K562 (cell line): ENCODE measurements around the gene TAF10. TPM values are rescaled to one million over a fixed set of nuclear protein-coding genes. Genes with fewer than 3 reads are reported as not detected.
A peak's percentile ranks its signal among the peaks of the same experiment; 100 is the strongest.

Experiments
- ATF3 ChIP-seq, 2 experiments: fragments of 450-650 bp in 1 of 2; sonication (generic) in 1 of 2; formaldehyde crosslinking in 1 of 2; IDR thresholded peaks in 1 of 2; conservative IDR thresholded peaks in 1 of 2; 2 replicates each; pipeline versions ENCODE4 v1.6.1 to v1.8.1; 2016 to 2023; ENCODE audit warnings: mild to moderate bottlenecking in 2 of 2, moderate library complexity in 2 of 2, inconsistent platforms in 1 of 2, missing genetic modification reagents in 1 of 2
- CBX2 ChIP-seq: fragments of 200-600 bp; sonication (generic); IDR thresholded peaks from one replicate; pipeline ENCODE4 v1.6.1; 2012; ENCODE audit warnings: mild to moderate bottlenecking, low read length, inconsistent platforms; ENCODE audit not compliant: insufficient read depth, poor library complexity, severe bottlenecking
- CBX8 ChIP-seq: fragments of 200-600 bp; sonication (generic); IDR thresholded peaks from 2 replicates; pipeline ENCODE4 v1.6.1; 2012; ENCODE audit warnings: borderline replicate concordance, mixed run types, low read depth, mild to moderate bottlenecking, moderate library complexity, mixed read lengths, low read length, control low read depth, inconsistent platforms; ENCODE audit not compliant: poor library complexity, severe bottlenecking; ENCODE audit errors: extremely low read depth
- ESRRA ChIP-seq: fragments of 450-650 bp; IDR thresholded peaks from 2 replicates; pipeline ENCODE4 v1.6.1; 2014; ENCODE audit warnings: low read depth, mild to moderate bottlenecking, moderate library complexity, borderline replicate concordance
- GATA2 ChIP-seq: sonication (generic); formaldehyde crosslinking; IDR thresholded peaks from 2 replicates; pipeline ENCODE4 v1.4.0; 2020; ENCODE audit warnings: mild to moderate bottlenecking, missing genetic modification reagents
- HDAC1 ChIP-seq, 2 experiments: fragments of 450-650 bp; IDR thresholded peaks; 2 replicates each; pipeline ENCODE4 v1.6.1; 2016 to 2017; ENCODE audit warnings: inconsistent platforms in 1 of 2, mild to moderate bottlenecking in 1 of 2, moderate library complexity in 1 of 2
- MAFG ChIP-seq: fragments of 450-650 bp; conservative IDR thresholded peaks from 2 replicates; pipeline ENCODE4 v1.6.1; 2016; ENCODE audit warnings: missing genetic modification characterization, missing compliant biosample characterization
- PPARD ChIP-seq: fragments of 250-450 bp; sonication (Bioruptor Pico); IDR thresholded peaks from 2 replicates; pipeline ENCODE4 v1.8.0; 2022; ENCODE audit warnings: inconsistent platforms, mild to moderate bottlenecking, moderate library complexity
- RAD51 ChIP-seq: fragments of 450-650 bp; IDR thresholded peaks from 2 replicates; pipeline ENCODE4 v1.7.1; 2016; ENCODE audit warnings: low read depth, mild to moderate bottlenecking, borderline replicate concordance
- RBBP5 ChIP-seq: fragments of 200-600 bp; sonication (generic); IDR thresholded peaks from 2 replicates; pipeline ENCODE4 v1.6.1; 2012; ENCODE audit warnings: borderline replicate concordance, mild to moderate bottlenecking, low read length, control low read depth, inconsistent platforms; ENCODE audit not compliant: insufficient read depth, poor library complexity, severe bottlenecking
- TAF1 ChIP-seq: IDR thresholded peaks from 2 replicates; pipeline ENCODE4 v1.6.1; 2011; ENCODE audit warnings: mild to moderate bottlenecking, low read length, moderate library complexity; ENCODE audit not compliant: insufficient read depth, control insufficient read depth, severe bottlenecking; ENCODE audit errors: extremely low read depth
- TCFL5 ChIP-seq: fragments of 250-450 bp; sonication (Bioruptor Pico); conservative IDR thresholded peaks from 2 replicates; pipeline ENCODE4 v1.6.1; 2021; ENCODE audit warnings: mild to moderate bottlenecking, moderate library complexity, matching md5 sums
- ZKSCAN3 ChIP-seq: fragments of 250-450 bp; sonication (Bioruptor Pico); IDR thresholded peaks from 2 replicates; pipeline ENCODE4 v1.4.0; 2020
- ZNF589 ChIP-seq: fragments of 200-800 bp; sonication (Bioruptor generic); IDR thresholded peaks from 2 replicates; pipeline ENCODE4 v1.6.1; 2016; ENCODE audit warnings: low read depth, missing genetic modification characterization, missing compliant biosample characterization
- polyA plus RNA-seq, 8 experiments: library from polyadenylated mRNA; depleted of rRNA in 4 of 8; stranded (reverse) in 5 of 8; unstranded in 3 of 8; fragments of >200 nt; fragmentation: Nextera tagmentation in 2 of 8; fragmentation: Illumina TruSeq in 1 of 8; extraction: Ambion mirVana in 2 of 8; extraction: Trizol in 1 of 8; gene quantifications; 2 replicates each; pipeline versions ENCODE4 v1.2.1 to v1.2.3, GENCODE V29; 2011 to 2014; ENCODE audit warnings: inconsistent platforms in 1 of 8, missing spikeins in 1 of 8
- total RNA-seq, 7 experiments: library from RNA; depleted of rRNA in 6 of 7; stranded (reverse); fragments of >200 nt in 6 of 7; fragmentation: Illumina TruSeq in 2 of 7; extraction: Trizol in 2 of 7; gene quantifications; 2 replicates each; pipeline versions ENCODE4 v1.2.1 to v1.2.3, GENCODE V29; 2011 to 2021; ENCODE audit warnings: low replicate concordance in 1 of 7
- TF ChIP-seq, protein P1 (sequence below): fragments of 150-350 bp; conservative IDR thresholded peaks from 2 replicates; pipeline ENCODE4 v1.6.1; 2014; ENCODE audit warnings: low read length
- TF ChIP-seq, protein P2 (sequence below): fragments of 450-650 bp; IDR thresholded peaks from 2 replicates; pipeline ENCODE4 v1.6.1; 2018; ENCODE audit not compliant: partially characterized antibody
- TF ChIP-seq, protein P3 (sequence below): fragments of 250-450 bp; sonication (Bioruptor Pico); IDR thresholded peaks from 2 replicates; pipeline ENCODE4 v1.6.1; 2021; ENCODE audit warnings: mild to moderate bottlenecking

TAF10 gene
- total and polyA plus RNA-seq, 9 of the 15 experiments (the other 6 are each of a cell fraction or from before 2014, with no cell fraction given): 19.5 to 197 (median 121) TPM

GRCh38 chr11:6606471-6607189 is 5.4 kb downstream of the TAF10 start (continued):
- TF ChIP-seq, protein P1, sequence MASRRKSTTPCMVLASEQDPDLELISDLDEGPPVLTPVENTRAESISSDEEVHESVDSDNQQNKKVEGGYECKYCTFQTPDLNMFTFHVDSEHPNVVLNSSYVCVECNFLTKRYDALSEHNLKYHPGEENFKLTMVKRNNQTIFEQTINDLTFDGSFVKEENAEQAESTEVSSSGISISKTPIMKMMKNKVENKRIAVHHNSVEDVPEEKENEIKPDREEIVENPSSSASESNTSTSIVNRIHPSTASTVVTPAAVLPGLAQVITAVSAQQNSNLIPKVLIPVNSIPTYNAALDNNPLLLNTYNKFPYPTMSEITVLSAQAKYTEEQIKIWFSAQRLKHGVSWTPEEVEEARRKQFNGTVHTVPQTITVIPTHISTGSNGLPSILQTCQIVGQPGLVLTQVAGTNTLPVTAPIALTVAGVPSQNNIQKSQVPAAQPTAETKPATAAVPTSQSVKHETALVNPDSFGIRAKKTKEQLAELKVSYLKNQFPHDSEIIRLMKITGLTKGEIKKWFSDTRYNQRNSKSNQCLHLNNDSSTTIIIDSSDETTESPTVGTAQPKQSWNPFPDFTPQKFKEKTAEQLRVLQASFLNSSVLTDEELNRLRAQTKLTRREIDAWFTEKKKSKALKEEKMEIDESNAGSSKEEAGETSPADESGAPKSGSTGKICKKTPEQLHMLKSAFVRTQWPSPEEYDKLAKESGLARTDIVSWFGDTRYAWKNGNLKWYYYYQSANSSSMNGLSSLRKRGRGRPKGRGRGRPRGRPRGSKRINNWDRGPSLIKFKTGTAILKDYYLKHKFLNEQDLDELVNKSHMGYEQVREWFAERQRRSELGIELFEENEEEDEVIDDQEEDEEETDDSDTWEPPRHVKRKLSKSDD: no peak
- no peak for TF ChIP-seq MAFG (tag)
- TF ChIP-seq PPARD (CRISPR knock-in tag): no peak
- TF ChIP-seq, protein P2, sequence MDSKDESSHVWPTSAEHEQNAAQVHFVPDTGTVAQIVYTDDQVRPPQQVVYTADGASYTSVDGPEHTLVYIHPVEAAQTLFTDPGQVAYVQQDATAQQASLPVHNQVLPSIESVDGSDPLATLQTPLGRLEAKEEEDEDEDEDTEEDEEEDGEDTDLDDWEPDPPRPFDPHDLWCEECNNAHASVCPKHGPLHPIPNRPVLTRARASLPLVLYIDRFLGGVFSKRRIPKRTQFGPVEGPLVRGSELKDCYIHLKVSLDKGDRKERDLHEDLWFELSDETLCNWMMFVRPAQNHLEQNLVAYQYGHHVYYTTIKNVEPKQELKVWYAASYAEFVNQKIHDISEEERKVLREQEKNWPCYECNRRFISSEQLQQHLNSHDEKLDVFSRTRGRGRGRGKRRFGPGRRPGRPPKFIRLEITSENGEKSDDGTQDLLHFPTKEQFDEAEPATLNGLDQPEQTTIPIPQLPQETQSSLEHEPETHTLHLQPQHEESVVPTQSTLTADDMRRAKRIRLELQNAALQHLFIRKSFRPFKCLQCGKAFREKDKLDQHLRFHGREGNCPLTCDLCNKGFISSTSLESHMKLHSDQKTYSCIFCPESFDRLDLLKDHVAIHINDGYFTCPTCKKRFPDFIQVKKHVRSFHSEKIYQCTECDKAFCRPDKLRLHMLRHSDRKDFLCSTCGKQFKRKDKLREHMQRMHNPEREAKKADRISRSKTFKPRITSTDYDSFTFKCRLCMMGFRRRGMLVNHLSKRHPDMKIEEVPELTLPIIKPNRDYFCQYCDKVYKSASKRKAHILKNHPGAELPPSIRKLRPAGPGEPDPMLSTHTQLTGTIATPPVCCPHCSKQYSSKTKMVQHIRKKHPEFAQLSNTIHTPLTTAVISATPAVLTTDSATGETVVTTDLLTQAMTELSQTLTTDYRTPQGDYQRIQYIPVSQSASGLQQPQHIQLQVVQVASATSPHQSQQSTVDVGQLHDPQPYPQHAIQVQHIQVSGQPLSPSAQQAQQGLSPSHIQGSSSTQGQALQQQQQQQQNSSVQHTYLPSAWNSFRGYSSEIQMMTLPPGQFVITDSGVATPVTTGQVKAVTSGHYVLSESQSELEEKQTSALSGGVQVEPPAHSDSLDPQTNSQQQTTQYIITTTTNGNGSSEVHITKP: peak; percentile 81
- no peak for TF ChIP-seq CBX8
- TF ChIP-seq TAF1: peak; percentile 34
- TF ChIP-seq, protein P3, sequence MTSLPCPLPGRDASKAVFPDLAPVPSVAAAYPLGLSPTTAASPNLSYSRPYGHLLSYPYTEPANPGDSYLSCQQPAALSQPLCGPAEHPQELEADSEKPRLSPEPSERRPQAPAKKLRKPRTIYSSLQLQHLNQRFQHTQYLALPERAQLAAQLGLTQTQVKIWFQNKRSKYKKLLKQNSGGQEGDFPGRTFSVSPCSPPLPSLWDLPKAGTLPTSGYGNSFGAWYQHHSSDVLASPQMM: no peak
- peak; percentile 64; the same call in 1 of the 2 replicates for TF ChIP-seq ESRRA
- no peak for TF ChIP-seq CBX2
- TF ChIP-seq GATA2 (CRISPR knock-in tag): no peak
- TF ChIP-seq RAD51: peak; percentile 23; the same call in 1 of the 2 replicates
- TF ChIP-seq HDAC1 (IDR thresholded peaks at IDR 0.05): 0 out of 4 replicates have a peak, but pooled peaks of 1 of the 2 experiments have one; percentile 25
- TF ChIP-seq RBBP5: no peak
- TF ChIP-seq ZKSCAN3 (CRISPR knock-in tag): no peak
- 0 out of 2 replicates have a peak, but pooled peaks have one; percentile 28 for TF ChIP-seq TCFL5
- peak; percentile 77; the same call in 1 of the 2 replicates for TF ChIP-seq ZNF589 (CRISPR knock-in tag)
- peak; percentile 90 for TF ChIP-seq ATF3 (IDR thresholded peaks at IDR 0.05)
- no peak for TF ChIP-seq ATF3 (CRISPR knock-in tag; conservative IDR thresholded peaks at IDR 0.05)
